GM06990 (cell line): Measurements from ENCODE around the gene APLNR.

Experiments
- DNase-seq: peaks from one replicate; pipeline ENCODE4 v3.0.0-alpha.2; 2011; ENCODE audit not compliant: insufficient read length; ENCODE audit errors: extremely low read depth
- H3K27me3 ChIP-seq: replicated peaks from 2 replicates; pipeline ENCODE4 v1.6.0; 2011; ENCODE audit warnings: low read length; ENCODE audit not compliant: control insufficient read depth, insufficient read depth
- H3K36me3 ChIP-seq: 2 replicates; pipeline ENCODE4 v1.5.1; 2011; ENCODE audit warnings: low read length; ENCODE audit not compliant: control insufficient read depth, insufficient read depth
- H3K4me3 ChIP-seq: replicated peaks from 2 replicates; pipeline ENCODE4 v1.5.1; 2011; ENCODE audit warnings: low read depth, mild to moderate bottlenecking, control low read depth, low read length
- CTCF ChIP-seq: IDR thresholded peaks from 2 replicates; pipeline ENCODE4 v1.5.1; 2011; ENCODE audit warnings: low read length, control low read depth, mild to moderate bottlenecking, inconsistent platforms; ENCODE audit not compliant: insufficient read depth, poor library complexity, severe bottlenecking

Gene APLNR

GRCh38 chr11:57192316-57192715 is 44.7 kb downstream of the APLNR start:
- no peak for DNase-seq
- Histone ChIP-seq H3K36me3 (no peaks in the 10 kb centered on the region), H3K27me3 (no peaks in the 10 kb centered on the region), H3K4me3 (no peak overlapping the region)
- TF ChIP-seq CTCF: no peak

- Histone ChIP-seq H3K27me3 (no peaks in the 10 kb centered on the region), H3K4me3 (no peak overlapping the region), H3K36me3 (no peaks in the 10 kb centered on the region)
- no peak for DNase-seq
- TF ChIP-seq CTCF: no peak
These were observed 45.5 kb downstream of the APLNR start for GRCh38 chr11:57191311-57192219.

- Histone ChIP-seq H3K4me3 (no peak overlapping the region), H3K36me3 (no peaks in the 10 kb centered on the region), H3K27me3 (no peaks in the 10 kb centered on the region)
- TF ChIP-seq CTCF: no peak
- no peak for DNase-seq
These were observed 46.5 kb downstream of the APLNR start for GRCh38 chr11:57190548-57190947.
